Bronchus fibroblast of lung (primary cell): ENCODE data around the gene PHPT1. TPM values are rescaled to one million over a fixed set of nuclear protein-coding genes. Genes with fewer than 3 reads are reported as not detected.

Experiments
- total RNA-seq: library from RNA; depleted of rRNA; stranded (reverse); fragments of >200 nt; gene quantifications from 2 replicates; pipeline ENCODE4 v1.2.3, GENCODE V29; 2015

Gene PHPT1
- total RNA-seq, result 119 and 125 TPM in 2 replicates

DNA sequence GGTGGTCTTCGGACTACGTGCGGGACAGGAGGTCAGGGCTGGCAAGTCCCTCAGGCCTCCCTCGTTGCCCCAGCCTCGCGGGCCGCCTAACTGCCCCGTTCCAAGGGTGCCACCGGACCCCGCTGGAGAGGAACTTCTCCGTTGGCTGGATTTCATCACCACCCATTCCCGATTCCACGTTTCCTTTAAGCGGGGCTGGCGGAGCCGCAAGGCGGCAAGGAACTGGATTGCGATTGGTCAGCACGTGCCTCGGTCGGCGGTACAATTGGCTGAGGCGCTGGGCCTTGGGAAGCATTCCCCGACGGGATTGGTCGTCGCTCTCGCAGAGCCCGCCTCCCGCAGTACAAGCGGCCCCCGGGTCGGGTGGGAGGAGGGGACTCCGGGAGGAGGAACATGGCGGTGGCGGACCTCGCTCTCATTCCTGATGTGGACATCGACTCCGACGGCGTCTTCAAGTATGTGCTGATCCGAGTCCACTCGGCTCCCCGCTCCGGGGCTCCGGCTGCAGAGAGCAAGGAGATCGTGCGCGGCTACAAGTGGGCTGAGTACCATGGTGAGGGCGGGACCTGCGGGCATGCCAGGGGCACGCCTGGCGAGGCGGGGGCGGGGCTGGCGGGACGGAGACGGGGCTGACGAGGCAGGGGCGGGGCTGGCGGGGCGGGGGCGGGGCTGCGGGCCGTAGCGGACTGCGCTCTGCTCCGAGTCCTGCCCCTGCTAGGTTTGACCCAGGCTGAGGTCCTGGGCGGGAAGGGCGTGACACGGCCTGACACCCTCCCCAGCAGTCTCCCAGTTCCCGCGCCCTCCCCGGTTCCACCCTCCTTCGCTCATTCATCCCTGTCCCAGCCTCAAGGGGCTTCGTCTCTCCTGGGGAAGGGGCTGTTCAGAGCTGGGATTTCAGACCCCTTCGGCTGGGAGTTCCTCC is at the start of gene PHPT1:
TSS of gene PHPT1 (plus strand) at position 372 of the 922 bp plus-strand sequence. CDS start at position 394, 22 bp downstream.

DNA sequence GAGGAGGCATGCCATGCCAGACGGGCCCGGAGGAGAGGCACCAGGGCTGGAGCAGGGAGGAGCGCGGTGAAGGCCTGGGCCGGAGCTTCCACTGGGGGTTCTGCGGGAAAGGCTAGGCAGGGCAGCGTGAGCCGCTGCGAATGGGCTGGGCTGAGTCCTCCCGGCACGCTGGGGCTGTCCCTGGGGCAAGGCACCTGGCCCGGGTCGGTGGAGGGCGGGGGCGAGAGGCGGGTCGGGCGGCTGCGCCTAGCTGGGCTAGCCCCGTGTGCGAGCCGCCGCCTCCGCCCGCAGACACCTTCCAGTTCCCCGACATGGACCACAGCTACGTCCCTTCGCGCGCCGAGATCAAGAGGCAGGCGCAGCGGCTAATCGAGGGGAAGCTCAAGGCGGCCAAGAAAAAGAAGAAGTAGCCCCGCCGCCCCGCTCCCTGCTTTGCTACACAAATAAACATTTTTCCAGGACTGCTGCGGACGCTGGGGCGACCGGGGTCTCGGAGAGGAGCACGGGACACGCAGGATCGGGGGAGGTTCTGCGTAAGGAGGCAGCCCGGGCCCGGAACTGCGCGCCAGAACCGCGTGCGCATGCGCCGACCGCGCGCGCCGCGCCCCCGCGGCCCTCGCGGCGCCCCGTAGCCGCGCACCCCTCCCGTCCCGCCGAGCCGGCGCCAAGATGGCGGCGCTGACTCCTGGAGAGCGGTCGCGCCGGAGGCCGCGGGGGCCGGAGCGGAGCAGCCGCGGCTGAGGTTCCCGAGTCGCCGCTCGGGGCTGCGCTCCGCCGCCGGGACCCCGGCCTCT is 41.7 kb upstream of the PHPT1 start, which contains the start of gene RABL6:
TSS of gene RABL6 (plus strand) at position 668 of the 794 bp plus-strand sequence. CDS start 249 bp downstream, outside the sequence.

DNA sequence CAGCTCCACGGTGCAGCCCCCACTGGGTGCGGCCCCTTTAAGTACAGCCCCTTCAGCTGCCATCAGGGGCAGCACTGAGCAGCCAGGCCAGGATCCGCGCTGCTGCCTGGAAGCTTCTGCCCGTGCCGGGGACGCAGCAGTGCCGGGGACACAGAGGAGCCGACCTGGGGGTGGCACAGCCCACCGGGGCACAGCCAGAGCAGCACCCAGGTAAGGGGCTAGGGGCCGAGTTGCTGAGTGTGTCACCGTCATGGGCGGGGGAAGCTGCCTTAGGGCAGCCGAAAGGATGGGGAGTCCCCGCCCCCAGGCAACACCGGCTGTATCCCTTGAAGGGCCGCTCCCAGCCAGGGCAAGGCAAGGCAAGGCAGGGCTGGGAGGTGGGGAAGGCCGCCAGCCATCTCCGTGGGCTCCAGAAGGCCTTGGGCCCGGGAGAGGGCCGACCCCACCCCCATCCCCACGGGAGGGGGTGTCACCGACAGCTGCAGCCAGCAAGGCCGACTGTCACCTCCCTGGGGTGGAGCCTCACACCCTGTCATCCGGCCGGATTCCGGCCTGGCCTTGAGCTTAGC is 6.7 kb upstream of the PHPT1 start, which contains the start of gene AJM1:
TSS of gene AJM1 (plus strand) at position 99 of the 569 bp plus-strand sequence. CDS start 1,937 bp downstream, outside the sequence.

DNA sequence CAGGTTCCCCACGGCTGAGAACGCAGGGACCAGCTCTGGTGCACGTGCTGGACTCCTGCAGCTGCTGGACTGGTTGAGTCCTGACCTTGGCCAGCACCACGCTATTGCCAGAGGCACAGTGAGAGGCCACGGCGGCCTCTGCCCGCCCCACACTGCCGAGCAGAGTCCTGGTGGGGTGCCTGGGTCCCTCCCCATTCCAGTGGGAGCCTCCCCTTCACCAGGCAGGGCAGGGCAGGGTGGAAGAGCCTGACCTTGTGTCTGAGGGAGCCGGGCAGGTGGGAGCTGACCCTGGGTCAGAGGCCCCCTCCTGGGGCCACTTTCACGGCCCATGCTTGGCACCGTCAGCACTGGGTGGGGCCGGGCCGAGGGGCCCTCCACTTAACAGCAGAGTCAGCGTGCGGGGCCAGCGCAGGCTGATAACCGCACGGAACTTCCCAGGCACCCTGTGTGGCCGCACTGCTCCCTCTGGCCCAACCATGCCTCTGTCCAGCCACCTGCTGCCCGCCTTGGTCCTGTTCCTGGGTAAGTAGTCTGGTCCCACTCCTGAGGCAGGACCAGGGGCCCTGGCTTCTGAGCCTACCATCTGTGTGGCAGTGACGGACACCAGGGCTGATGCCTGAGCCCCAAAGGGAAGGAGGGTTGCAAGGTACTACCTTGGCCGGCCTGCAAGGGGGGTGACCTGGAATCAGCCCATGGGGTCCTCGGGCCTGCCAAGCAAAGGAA is 2.9 kb downstream of the PHPT1 start, which contains the start of gene MAMDC4:
TSS of gene MAMDC4 (plus strand) at position 406 of the 723 bp plus-strand sequence. CDS start at position 477, 71 bp downstream.

DNA sequence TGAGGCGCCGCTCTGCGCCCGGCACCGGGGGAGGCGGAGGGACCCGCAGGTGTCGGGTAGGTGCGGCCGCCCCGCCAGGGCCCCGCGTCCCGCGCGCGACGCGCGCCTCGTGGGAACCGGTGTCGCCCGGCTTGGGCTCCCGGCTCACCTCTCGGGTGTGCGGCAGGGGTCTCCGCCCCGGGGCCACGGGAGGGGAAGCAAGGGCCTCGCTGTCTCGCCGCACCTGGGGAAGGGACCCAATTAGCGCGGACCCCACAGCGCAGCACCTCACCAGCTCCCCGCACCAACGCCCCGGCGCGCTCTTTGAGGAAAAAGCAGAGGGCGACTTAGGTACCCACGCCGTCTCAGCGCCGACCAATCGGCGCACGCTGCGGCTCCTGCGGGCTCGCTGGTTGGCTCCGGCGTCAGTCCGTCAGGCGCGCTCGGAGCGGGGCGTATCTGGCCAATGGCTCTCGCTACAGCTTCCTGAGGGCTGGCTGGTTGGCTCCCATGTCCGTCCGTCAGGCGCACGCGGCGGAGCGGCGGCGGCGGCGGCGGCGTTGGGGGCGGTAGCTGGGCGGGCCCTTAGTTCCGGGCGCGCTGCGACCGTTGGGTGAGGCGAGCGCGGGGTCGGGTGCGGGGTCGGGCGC is 36.9 kb downstream of the PHPT1 start, which contains the start of gene TRAF2:
TSS of gene TRAF2 (plus strand) at position 567 of the 629 bp plus-strand sequence. CDS start 12,225 bp downstream, outside the sequence.

Other genes starting within 250 kb of the PHPT1 start
- 2.1 and 2.4 TPM in 2 replicates for gene EGFL7, start 186.5 kb upstream of the PHPT1 start, total RNA-seq
- 35.5 and 36.6 TPM in 2 replicates for gene AGPAT2, start 162.0 kb upstream of the PHPT1 start, total RNA-seq
- 1.5 and 2.5 TPM in 2 replicates for gene DIPK1B, start 136.8 kb upstream of the PHPT1 start, total RNA-seq
- gene LCN10, start 106.5 kb upstream of the PHPT1 start, total RNA-seq, result not detected in 2 replicates
- gene LCN6, start 100.9 kb upstream of the PHPT1 start, total RNA-seq, result not detected in 2 replicates
- gene LCN8, start 91.2 kb upstream of the PHPT1 start, total RNA-seq, result not detected in 2 replicates
- not detected in 2 replicates for gene LCN15, start 84.9 kb upstream of the PHPT1 start, total RNA-seq
- gene TMEM141, start 58.1 kb upstream of the PHPT1 start, total RNA-seq, result 85.4 and 89.2 TPM in 2 replicates
- under 0.01 TPM in 1 of 2 replicates, not detected in the other for gene CCDC183, start 53.1 kb upstream of the PHPT1 start, total RNA-seq
- gene RABL6, start 41.5 kb upstream of the PHPT1 start, total RNA-seq, result 85.8 and 89.3 TPM in 2 replicates
- 0.45 and 1.3 TPM in 2 replicates for gene AJM1, start 6.9 kb upstream of the PHPT1 start, total RNA-seq
- gene MAMDC4, start 2.9 kb downstream of the PHPT1 start, total RNA-seq, result 2.5 and 3.0 TPM in 2 replicates
- 491 and 504 TPM in 2 replicates for gene EDF1, start 16.9 kb downstream of the PHPT1 start, total RNA-seq
- 9.1 and 9.4 TPM in 2 replicates for gene TRAF2, start 37.1 kb downstream of the PHPT1 start, total RNA-seq
- 113 and 115 TPM in 2 replicates for gene FBXW5, start 95.3 kb downstream of the PHPT1 start, total RNA-seq
- not detected in 2 replicates for gene C8G, start 95.8 kb downstream of the PHPT1 start, total RNA-seq
- gene LCN12, start 102.9 kb downstream of the PHPT1 start, total RNA-seq, result not detected in 2 replicates
- gene PTGDS, start 128.1 kb downstream of the PHPT1 start, total RNA-seq, result 2.4 TPM in 1 of 2 replicates, not detected in the other
- gene LCNL1, start 133.6 kb downstream of the PHPT1 start, total RNA-seq, result under 0.01 TPM in 1 of 2 replicates, not detected in the other
- 30.6 and 32.9 TPM in 2 replicates for gene PAXX, start 143.0 kb downstream of the PHPT1 start, total RNA-seq
- 1.3 and 4.0 TPM in 2 replicates for gene CLIC3, start 147.2 kb downstream of the PHPT1 start, total RNA-seq
- 8.5 and 9.4 TPM in 2 replicates for gene ABCA2, start 178.8 kb downstream of the PHPT1 start, total RNA-seq
- not detected in 2 replicates for gene FUT7, start 182.7 kb downstream of the PHPT1 start, total RNA-seq
- 18.7 and 19.6 TPM in 2 replicates for gene NPDC1, start 196.8 kb downstream of the PHPT1 start, total RNA-seq
- not detected in 2 replicates for gene ENTPD2, start 204.7 kb downstream of the PHPT1 start, total RNA-seq
- 21.9 and 24.2 TPM in 2 replicates for gene SAPCD2, start 221.1 kb downstream of the PHPT1 start, total RNA-seq
- 4.9 and 5.5 TPM in 2 replicates for gene UAP1L1, start 228.1 kb downstream of the PHPT1 start, total RNA-seq
- gene MAN1B1, start 237.6 kb downstream of the PHPT1 start, total RNA-seq, result 56.0 and 72.4 TPM in 2 replicates